Fibroblast of lung (primary cell): ENCODE results near the gene PIK3AP1.

Experiments
- CTCF ChIP-seq, 2 donors: IDR thresholded peaks in 1 of 2; conservative IDR thresholded peaks in 1 of 2; 1 replicate in 1 of 2; 2 replicates in 1 of 2; pipeline ENCODE4 v1.5.1; 2011 to 2012; ENCODE audit warnings: low read length in 2 of 2, control low read depth in 1 of 2, inconsistent platforms in 1 of 2, low read depth in 1 of 2, mild to moderate bottlenecking in 1 of 2
- EZH2 ChIP-seq: IDR thresholded peaks from 2 replicates; pipeline ENCODE4 v1.5.1; 2012; ENCODE audit warnings: low read length, control low read depth, mild to moderate bottlenecking; ENCODE audit errors: missing control alignments

DNA sequence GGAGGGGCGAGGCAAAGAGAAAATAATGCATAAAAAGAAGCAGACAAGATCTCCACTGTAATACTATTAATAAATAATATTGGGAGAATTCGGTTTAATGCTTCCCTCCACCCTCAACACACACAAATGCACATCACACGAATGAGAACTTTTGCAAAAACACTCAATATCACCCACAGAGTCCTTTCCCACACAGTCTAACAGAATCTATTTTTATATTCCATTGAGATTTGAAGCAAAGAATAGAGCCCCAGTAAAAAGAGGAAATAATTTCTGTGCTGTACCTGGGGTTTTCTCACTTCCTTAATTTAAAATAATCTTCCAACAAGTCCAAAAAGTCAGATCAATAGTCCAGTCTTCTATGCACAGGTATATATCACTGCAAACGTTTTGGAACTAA, 17.0 kb downstream of the PIK3AP1 start:
- TF ChIP-seq CTCF (conservative IDR thresholded peaks at IDR 0.05 in 1 of 2, IDR thresholded peaks at IDR 0.05 in 1 of 2; ENCODE audit: low read depth in 1 of 2, low read length in 2 of 2), result no peak
- TF ChIP-seq EZH2, result no peak
